HG03354 (cell line): ENCODE results near the gene VAMP5.
A peak's percentile ranks its signal among the peaks of the same experiment; 100 is the strongest.
"Not testable (repeated sequence)": the region's sequence is repeated elsewhere in the genome, so short reads cannot be mapped to it uniquely, and the experiment has no call there.

Source experiments
- ATAC-seq: cut with Tn5 transposase; IDR thresholded peaks from one replicate; pipeline ENCODE4 v1.9.1; 2021; ENCODE audit warnings: mild to moderate bottlenecking; ENCODE audit not compliant: unreplicated experiment, poor library complexity, severe bottlenecking

The VAMP5 gene

GRCh38 chr2:85580206-85580605, 4.0 kb upstream of the VAMP5 start:
- ATAC-seq: no peak

DNA sequence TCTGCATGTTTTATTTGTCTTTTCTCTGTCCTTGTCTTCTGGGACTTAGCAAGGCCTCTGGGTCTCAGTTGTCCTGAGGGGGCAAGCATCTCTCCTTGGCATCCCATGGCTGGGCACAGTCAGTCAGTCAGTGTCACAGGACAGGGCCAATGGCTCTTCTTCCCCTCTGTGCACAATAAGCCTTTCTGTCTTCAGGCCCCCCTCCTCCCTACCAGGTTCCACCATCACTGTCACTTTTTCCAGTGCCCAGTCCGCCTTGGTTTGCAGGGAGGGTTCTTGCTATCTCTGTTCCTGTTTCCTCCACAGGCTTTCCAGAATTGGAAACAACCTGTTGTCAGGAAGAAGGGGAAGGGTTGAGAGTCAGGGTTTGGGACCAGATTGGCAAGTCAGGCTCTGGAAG, 1.7 kb upstream of the VAMP5 start:
- no peak for ATAC-seq

GRCh38 chr2:85583667-85584353, 421 bp upstream of the VAMP5 start:
- ATAC-seq: peak; percentile 68

DNA sequence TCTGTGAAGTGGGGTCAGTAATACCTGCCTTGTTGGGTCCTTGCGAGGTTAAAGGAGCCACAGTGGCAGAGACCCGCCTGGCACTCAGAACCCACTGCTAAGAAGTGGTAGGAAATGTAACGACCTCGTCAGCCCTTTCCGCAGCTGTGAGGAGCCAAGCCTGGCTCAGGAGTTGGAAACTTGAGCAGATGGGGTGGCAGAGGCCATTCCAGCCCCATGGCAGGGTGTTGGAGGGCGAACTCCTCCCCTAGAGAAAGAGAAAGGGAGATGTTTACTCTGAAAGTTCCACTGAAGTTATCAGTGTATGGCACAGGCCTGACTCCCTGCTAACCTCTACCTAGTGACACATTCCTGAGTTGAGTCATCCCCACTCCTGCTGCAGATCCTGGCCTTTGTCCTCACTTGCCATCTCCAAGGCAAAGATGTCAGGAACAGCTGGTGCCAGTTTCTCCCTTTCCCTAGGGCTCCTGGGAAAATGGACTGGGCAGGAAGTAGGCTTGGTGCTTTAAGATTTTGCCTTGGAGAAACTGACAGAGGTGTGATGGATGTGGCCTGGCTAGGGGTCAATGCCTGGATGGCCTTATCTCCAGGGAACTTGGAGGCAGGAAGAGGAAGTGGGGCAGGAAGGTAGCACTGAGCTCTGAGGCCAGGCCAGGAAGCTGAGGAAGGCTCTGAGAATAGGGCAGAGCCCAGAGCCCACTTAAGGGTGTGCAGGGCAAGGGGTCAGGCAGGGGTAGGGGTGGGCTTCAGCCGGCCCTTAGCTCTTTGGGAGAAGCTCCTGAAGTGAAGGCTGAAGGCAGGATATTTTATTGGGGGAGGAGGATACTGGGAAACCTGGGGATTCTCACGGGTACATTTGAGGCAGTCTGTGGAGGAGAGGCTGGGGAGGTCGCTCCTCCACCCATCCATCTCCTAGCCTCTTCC, 888 bp downstream of the VAMP5 start:
- peak; percentile 46 for ATAC-seq

GRCh38 chr2:85585781-85586105, 1.5 kb downstream of the VAMP5 start:
- no peak for ATAC-seq

GRCh38 chr2:85588236-85588635, 4.0 kb downstream of the VAMP5 start:
- no peak for ATAC-seq

DNA sequence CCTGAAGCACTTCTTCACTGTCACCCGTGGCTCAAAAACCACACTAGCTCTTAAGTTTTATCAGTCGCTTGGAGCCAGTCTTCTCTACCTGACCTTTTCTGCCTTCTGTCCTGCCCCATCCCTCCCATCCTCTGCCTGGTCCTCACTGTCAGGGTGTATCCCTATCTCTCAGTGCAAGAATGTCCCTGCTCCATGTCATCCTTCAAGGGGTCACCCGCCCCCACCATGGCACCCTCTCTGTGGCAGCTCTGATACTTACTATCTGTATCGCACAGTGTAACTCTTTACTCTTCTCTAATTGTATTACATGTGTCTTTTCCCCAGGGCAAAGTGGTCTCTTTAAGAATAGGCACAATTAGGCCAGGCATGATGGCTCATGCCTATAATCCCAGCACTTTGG, 4.4 kb downstream of the VAMP5 start:
- no peak for ATAC-seq

DNA sequence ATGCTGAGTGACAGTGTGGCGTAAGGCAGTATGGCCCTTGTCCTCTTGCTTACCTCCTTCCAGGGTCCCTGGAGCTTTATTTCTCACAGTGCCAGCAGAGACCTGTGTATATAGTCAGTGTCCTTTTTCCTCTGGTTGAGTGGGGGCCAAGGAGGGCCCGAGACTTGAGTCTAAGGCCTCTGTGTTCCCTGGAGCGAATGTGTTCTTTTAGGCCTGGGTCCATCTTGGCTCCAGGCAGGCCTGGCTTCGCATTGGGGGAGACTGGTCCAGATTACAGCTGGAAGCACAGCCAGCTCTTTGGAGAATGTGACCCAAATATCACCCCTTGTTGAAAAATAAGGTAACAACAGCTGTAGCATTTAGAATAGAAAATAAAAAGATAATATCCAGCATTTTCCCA, 5.0 kb downstream of the VAMP5 start:
- ATAC-seq: no peak

- ATAC-seq: no peak
These were observed 6.0 kb downstream of the VAMP5 start for GRCh38 chr2:85589982-85590791.

GRCh38 chr2:85590950-85591349, 6.7 kb downstream of the VAMP5 start:
- ATAC-seq: no peak

- ATAC-seq: no peak
These were observed 7.3 kb downstream of the VAMP5 start for GRCh38 chr2:85591563-85591962.

DNA sequence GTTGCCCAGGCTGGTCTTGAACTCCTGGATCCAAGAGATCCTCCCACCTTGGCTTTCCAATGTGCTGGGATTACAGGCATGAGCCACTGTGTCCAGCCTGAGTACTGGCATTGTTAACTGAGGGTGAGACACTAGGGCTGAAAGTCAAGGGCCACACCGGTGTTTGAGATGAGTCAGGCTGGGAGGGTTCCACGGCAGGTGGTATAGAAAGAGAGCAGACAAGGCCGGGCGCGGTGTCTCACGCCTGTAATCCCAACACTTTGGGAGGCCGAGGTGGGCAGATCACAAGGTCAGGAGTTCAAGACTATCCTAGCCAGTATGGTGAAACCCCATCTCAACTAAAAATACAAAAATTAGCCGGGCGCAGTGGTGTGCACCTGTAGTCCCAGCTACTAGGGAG, 8.1 kb downstream of the VAMP5 start:
- ATAC-seq: not testable (repeated sequence)

DNA sequence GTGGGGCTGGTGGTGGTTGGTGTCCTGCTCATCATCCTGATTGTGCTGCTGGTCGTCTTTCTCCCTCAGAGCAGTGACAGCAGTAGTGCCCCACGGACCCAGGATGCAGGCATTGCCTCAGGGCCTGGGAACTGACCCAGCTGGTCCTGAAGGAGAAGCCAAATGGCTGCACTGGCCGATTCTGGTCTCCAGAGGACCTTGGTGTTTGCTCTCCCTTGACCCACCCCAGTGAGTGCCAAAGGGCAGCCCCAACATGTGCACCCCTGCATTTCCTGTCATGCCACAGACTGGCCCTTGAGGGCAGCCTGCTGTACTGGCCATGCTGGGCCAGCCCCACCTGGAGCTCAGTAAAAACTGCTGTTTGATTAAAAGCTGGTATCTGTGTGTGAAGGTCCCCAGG, 8.8 kb downstream of the VAMP5 start:
- no peak for ATAC-seq

DNA sequence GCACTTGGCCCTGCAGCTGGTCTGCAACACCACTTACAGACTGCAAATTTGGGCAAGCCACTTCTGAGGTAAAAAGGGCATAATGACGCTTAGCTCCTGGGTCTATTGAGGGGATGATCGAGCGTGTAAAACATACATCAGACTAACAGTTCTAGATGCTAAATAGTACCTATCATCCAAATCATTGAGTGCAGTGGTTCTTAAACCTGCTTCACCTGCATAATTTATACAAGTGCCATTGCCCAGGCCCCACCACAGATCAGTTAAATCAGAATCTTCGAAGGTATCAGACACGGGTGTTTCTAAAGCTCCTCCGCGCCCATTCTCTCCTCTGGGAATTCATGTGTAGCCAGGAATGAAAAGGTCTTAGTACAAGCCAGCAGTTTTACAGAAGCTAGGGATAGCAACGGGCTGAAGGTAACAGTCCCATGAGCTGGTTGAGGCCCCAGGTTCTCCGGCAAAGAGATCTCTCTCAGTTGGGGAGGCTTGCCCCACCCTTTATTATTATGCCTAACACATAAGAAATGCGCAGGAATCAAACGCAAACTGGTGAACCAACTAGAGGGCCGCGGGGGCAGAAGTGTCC, 10.6 kb downstream of the VAMP5 start:
- peak; percentile 0 for ATAC-seq

DNA sequence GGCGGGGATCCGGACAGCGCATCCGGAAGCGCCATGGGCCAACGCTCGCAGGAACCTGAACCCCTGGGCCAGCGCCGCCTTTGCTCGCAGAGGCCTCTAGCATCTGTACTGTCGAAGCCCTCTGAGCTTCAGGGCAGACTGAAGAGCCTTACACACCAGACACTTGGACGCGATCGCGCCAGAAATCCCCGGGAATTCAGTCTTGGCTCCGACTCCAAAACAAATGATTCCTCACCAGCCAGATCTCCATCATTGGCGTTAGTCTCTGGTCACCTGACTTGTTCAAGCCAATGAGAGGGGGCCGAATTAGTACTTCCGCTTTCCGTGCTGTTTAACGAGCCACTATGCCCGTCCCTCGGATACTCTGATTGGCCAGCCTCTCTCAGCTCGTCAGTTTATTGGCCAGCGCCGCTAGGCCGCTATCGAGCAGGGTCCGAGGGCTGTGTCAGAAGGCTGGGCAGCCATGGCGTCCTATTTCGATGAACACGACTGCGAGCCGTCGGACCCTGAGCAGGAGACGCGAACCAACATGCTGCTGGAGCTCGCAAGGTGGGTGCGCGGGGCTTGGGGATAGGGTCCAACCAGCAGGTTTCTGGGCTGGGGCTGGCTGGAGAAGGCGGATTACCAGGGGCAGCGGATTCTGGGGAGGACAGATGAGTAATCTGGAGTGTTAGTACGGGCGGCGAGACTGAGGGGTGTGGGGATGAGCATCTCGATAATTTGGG, 11.2 kb downstream of the VAMP5 start, which contains the start of gene RNF181:
TSS of gene RNF181 (plus strand) at position 445 of the 725 bp plus-strand sequence. CDS start at position 464, 19 bp downstream.
- peak; percentile 99 for ATAC-seq

- ATAC-seq: peak; percentile 3
These were observed 11.7 kb downstream of the VAMP5 start for GRCh38 chr2:85596026-85596333.

GRCh38 chr2:85596486-85597143, 12.4 kb downstream of the VAMP5 start:
- no peak for ATAC-seq

- no peak for ATAC-seq
These were observed 13.0 kb downstream of the VAMP5 start for GRCh38 chr2:85597241-85597640.
